NCI-H2171 (cell line): ENCODE results near the gene WDFY4.
A peak's percentile ranks its signal among the peaks of the same experiment; 100 is the strongest.

ENCODE experiments used
- DNase-seq: peaks from one replicate; lab custom pipeline; 2025; lab: John Stamatoyannopoulos, UW

WDFY4 gene

DNA sequence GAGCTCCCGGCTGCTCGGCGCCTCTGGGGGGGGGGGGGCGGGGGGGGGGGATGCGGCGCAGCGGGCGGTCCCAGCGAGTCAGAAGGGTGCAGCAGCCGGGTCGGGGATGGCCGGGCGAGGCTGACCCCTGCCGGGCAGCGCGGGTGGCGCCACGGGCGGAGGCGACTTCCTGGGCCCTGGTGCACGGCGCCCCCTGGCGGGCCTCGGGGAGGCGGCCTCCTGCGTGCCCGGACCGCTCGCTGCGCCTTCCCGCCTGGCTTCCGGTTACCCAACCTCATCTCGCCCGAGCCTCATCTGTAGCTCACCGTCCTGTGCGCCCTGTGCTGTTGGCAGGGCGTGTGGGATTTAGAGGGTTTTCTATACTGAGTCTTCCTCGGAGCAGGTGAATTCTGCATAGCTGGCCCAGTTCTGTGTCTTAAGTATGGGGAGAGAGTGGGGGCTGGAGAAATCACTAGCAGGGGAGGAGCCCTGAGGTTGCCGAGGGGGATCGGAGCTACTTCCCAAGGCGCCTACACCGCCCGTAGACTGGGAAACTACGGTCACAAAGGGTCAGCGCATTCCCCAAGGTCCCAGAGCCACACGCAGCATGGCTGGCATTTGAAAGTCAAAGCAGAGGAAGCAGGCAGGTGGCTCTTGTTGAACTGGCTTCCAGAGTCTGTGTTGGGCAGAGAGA is 28.3 kb upstream of the WDFY4 start:
- peak; percentile 65 for DNase-seq

GRCh38 chr10:48656914-48657305 is 27.8 kb upstream of the WDFY4 start:
- DNase-seq: no peak

DNA sequence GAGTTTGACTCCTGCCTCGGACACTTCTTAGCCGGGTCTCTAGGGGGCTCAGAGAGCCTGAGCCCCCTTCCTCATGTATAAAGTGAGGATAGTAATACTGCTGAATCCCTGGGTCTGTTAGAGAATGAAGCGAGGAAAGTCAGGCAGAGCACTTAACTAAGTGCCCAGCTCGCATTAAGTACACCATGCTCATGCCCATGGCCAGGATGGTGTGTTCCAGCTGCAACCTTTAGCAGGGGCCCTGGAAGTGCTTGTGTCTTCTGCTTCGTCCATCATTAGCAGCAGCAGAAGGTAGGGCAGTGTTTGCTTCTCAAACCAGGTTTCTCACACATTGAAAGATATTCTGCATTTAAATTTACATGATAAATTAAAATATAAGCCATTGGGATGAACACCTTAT is 27.3 kb upstream of the WDFY4 start:
- no peak for DNase-seq

DNA sequence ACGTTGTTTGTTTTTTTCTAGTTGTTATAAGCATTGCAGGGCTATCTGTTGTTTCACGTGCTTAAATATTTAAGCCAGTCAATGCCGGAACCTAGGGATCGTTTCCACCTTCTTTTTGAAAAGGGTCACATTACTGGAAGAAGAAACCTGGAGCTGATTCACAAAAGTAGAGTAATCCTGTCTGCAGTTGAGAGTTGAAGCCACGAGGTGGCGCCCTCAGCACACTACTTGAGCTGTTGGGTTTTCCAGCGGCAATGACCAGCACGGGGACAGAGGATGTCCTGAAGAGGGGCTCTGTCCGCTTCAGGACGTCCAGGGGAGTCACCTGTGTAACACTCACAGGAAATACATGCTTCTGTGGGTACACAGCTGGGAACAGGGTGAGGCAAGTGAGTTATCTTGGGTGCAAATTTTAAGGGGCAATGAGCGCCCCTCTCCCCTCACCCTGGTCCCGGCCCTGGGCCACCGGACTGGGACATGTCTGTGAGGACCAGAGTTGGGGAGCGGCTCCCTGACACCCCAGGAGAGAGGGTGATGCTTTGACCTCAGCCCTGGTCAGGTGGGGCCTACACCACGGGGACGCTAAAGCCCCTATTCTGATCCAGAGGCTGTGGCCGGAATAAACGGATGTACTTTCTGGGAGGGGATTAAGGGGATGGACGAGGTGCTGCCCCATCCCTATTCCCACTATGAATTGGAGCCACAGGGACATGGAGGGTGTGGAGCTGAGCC is 26.3 kb upstream of the WDFY4 start:
- DNase-seq: peak; percentile 22

- no peak for DNase-seq
Measured at GRCh38 chr10:48658975-48659269, 25.8 kb upstream of the WDFY4 start.

GRCh38 chr10:48659790-48660189 is 24.9 kb upstream of the WDFY4 start:
- DNase-seq: no peak

GRCh38 chr10:48661441-48661840 is 23.2 kb upstream of the WDFY4 start:
- DNase-seq: no peak

DNA sequence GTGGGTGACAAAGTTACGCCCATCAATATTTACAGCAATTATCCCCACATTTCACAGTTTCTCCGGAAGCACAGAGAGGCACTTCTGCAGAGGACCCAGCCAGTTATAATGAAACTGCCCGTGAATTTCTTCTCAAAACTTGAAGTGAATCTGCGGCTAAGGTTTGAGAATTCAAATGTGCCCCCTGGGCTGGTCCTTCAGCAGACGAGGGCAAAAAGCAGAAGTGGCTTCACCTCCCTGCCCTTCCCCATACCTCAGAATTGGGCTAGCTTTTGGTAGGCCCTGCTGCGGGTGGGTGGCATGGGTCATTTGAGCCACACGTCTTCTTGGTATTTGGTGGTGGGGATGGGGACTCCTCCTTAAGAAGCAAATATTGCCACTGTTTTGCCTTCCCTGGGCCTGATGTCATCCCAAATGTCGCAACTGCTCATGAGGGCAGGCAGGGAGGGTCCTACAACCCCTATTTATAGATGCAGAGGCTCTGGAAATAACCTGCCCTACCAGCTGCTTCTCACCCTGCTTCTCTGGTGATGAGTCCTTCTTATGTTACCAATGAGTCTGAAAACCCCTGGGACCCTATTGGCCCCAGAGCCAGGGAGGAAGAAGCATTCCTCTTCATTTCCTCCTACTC is 16.6 kb upstream of the WDFY4 start:
- DNase-seq: no peak

- DNase-seq: no peak
Measured at GRCh38 chr10:48670978-48671913, 13.4 kb upstream of the WDFY4 start.

GRCh38 chr10:48671914-48672595 is 12.6 kb upstream of the WDFY4 start:
- no peak for DNase-seq

DNA sequence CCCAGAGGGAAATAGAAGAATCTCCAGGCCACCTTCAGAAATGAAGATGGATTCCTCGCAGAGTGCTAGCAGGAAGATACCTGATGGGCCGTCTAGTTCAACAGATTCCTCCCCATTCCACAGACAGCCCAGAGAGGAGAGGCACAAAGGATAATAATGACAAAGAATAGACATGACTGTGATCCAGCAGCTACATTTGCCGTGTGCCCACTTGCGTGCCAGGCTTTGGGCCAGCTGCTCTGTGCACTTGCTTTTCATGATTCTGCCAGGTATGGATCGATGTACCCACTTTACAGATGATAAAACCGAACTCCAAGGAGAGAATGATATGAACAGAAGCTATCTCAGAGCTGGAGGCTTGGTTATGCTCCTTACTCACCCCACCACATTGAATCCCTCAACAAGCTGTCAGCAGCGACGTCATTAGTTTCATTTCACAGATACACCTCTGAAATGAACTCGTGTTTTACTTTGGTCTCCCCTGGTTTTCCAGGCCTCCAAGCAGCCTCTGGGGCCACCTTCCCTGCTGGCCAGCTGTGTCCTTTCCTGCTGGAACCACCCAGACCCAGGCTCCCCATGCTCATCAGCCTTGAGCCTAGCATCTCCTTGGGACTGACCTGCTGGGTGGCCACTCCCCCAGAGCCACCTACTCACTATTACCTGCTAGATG is 11.9 kb upstream of the WDFY4 start:
- DNase-seq: no peak

GRCh38 chr10:48677625-48678024 is 7.0 kb upstream of the WDFY4 start:
- no peak for DNase-seq

DNA sequence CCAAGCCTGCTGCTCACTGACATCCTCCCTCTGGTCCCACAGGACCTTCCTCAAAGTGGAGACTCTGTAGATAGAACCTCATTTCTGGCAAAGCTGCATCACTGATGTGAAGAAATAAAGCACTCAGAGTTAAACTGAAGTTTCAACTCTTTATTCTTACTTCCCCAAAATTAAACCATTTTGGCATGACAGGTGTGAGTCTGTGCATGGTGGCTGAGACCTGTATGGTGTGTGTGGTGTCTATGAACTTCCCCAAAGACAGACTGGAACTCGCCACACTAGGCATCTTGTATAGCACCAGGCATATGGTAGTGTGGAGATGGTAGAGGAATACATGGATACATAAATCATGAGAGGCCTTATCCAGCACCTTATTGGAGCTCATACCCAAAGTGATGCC is 6.6 kb upstream of the WDFY4 start:
- no peak for DNase-seq

- no peak for DNase-seq
Measured at GRCh38 chr10:48681740-48682139, 2.9 kb upstream of the WDFY4 start.

- DNase-seq: no peak
Measured at GRCh38 chr10:48682265-48682664, 2.4 kb upstream of the WDFY4 start.

GRCh38 chr10:48683424-48683823 is 1.2 kb upstream of the WDFY4 start:
- no peak for DNase-seq

- no peak for DNase-seq
Measured at GRCh38 chr10:48683868-48684267, 805 bp upstream of the WDFY4 start.

GRCh38 chr10:48684463-48684791 is 246 bp upstream of the WDFY4 start:
- no peak for DNase-seq

GRCh38 chr10:48685731-48686130 is 1.1 kb downstream of the WDFY4 start:
- no peak for DNase-seq

- no peak for DNase-seq
Measured at GRCh38 chr10:48690791-48691660, 6.4 kb downstream of the WDFY4 start.
